SK-N-SH treated with all-trans-retinoic acid at 6 μM for 48 hours (cell line): ENCODE data around the gene AKAP9.

Experiments used
- ARNTL ChIP-seq: fragments of 450-650 bp; formaldehyde crosslinking; IDR thresholded peaks from 2 replicates; pipeline ENCODE4 v1.5.0; 2020; ENCODE audit warnings: low read depth, mild to moderate bottlenecking, moderate library complexity, borderline replicate concordance
- BACH2 ChIP-seq: fragments of 250-450 bp; sonication (Bioruptor Pico); IDR thresholded peaks from 2 replicates; pipeline ENCODE4 v1.9.0; 2021; ENCODE audit warnings: mild to moderate bottlenecking, borderline replicate concordance
- ISL1 ChIP-seq: fragments of 250-450 bp; sonication (Bioruptor Pico); IDR thresholded peaks from 2 replicates; pipeline ENCODE4 v2.1.2; 2022; ENCODE audit warnings: mild to moderate bottlenecking, moderate library complexity
- OSR1 ChIP-seq: fragments of 250-450 bp; sonication (Bioruptor Pico); IDR thresholded peaks from 2 replicates; pipeline ENCODE4 v1.8.0; 2022; ENCODE audit warnings: moderate library complexity, mild to moderate bottlenecking, inconsistent platforms
- PPARA ChIP-seq: fragments of 250-450 bp; sonication (Bioruptor Pico); IDR thresholded peaks from 2 replicates; pipeline ENCODE4 v1.5.0; 2020; ENCODE audit warnings: mild to moderate bottlenecking, borderline replicate concordance
- RARB ChIP-seq: fragments of 250-450 bp; sonication (Bioruptor Pico); IDR thresholded peaks from 2 replicates; pipeline ENCODE4 v1.8.0; 2021; ENCODE audit warnings: mild to moderate bottlenecking, moderate library complexity
- TCF4 ChIP-seq: fragments of 250-450 bp; sonication (Bioruptor Pico); IDR thresholded peaks from 2 replicates; pipeline ENCODE4 v1.8.0; 2021; ENCODE audit warnings: mild to moderate bottlenecking, moderate library complexity, borderline replicate concordance
- TOX ChIP-seq: fragments of 250-450 bp; sonication (Bioruptor Pico); IDR thresholded peaks from 2 replicates; pipeline ENCODE4 v1.8.0; 2021; ENCODE audit warnings: mild to moderate bottlenecking, moderate library complexity, borderline replicate concordance
- ZC3H10 ChIP-seq: fragments of 250-450 bp; sonication (Bioruptor Pico); IDR thresholded peaks from 2 replicates; pipeline ENCODE4 v1.5.1; 2021; ENCODE audit warnings: mild to moderate bottlenecking, moderate library complexity
- ZFP30 ChIP-seq: fragments of 450-650 bp; formaldehyde crosslinking; IDR thresholded peaks from 2 replicates; pipeline ENCODE4 v1.5.0; 2022; ENCODE audit warnings: mild to moderate bottlenecking, moderate library complexity
- TF ChIP-seq, protein P1 (sequence below): fragments of 250-450 bp; sonication (Bioruptor Pico); IDR thresholded peaks from 2 replicates; pipeline ENCODE4 v1.8.0; 2020; ENCODE audit warnings: mild to moderate bottlenecking, moderate library complexity, borderline replicate concordance
- TF ChIP-seq, protein P2 (sequence below): fragments of 250-450 bp; sonication (Bioruptor Pico); IDR thresholded peaks from 2 replicates; pipeline ENCODE4 v1.5.0; 2020; ENCODE audit warnings: mild to moderate bottlenecking, moderate library complexity
- TF ChIP-seq, protein P3 (sequence below): fragments of 250-450 bp; sonication (Bioruptor Pico); IDR thresholded peaks from 2 replicates; pipeline ENCODE4 v1.5.1; 2020; ENCODE audit warnings: low read depth, mild to moderate bottlenecking, moderate library complexity

DNA sequence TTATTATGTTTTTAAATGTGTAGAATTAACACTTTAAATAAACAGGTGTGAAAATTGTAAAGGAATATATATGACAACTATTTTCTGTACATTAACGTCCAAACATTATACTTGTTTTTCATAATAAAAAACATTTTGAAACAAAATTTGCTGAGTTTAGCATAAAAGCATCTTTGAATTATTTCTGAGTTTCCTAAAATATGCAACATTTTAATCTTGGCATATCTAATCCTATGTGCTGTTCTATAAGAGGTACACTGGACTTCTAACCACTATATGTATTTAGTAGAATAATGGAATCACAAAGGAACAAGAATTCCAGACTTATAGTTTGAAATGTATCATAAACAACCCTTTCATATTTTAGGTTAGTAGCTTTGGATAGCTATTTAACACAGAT, 16.6 kb downstream of the AKAP9 start:
- TF ChIP-seq ISL1 (CRISPR knock-in tag) = no peak
- TF ChIP-seq ARNTL (CRISPR knock-in tag) = no peak
- TF ChIP-seq, protein P1, sequence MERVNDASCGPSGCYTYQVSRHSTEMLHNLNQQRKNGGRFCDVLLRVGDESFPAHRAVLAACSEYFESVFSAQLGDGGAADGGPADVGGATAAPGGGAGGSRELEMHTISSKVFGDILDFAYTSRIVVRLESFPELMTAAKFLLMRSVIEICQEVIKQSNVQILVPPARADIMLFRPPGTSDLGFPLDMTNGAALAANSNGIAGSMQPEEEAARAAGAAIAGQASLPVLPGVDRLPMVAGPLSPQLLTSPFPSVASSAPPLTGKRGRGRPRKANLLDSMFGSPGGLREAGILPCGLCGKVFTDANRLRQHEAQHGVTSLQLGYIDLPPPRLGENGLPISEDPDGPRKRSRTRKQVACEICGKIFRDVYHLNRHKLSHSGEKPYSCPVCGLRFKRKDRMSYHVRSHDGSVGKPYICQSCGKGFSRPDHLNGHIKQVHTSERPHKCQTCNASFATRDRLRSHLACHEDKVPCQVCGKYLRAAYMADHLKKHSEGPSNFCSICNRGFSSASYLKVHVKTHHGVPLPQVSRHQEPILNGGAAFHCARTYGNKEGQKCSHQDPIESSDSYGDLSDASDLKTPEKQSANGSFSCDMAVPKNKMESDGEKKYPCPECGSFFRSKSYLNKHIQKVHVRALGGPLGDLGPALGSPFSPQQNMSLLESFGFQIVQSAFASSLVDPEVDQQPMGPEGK (CRISPR knock-in tag) = no peak
- no peak for TF ChIP-seq ZC3H10 (CRISPR knock-in tag)
- TF ChIP-seq PPARA (CRISPR knock-in tag) = no peak
- TF ChIP-seq, protein P2, sequence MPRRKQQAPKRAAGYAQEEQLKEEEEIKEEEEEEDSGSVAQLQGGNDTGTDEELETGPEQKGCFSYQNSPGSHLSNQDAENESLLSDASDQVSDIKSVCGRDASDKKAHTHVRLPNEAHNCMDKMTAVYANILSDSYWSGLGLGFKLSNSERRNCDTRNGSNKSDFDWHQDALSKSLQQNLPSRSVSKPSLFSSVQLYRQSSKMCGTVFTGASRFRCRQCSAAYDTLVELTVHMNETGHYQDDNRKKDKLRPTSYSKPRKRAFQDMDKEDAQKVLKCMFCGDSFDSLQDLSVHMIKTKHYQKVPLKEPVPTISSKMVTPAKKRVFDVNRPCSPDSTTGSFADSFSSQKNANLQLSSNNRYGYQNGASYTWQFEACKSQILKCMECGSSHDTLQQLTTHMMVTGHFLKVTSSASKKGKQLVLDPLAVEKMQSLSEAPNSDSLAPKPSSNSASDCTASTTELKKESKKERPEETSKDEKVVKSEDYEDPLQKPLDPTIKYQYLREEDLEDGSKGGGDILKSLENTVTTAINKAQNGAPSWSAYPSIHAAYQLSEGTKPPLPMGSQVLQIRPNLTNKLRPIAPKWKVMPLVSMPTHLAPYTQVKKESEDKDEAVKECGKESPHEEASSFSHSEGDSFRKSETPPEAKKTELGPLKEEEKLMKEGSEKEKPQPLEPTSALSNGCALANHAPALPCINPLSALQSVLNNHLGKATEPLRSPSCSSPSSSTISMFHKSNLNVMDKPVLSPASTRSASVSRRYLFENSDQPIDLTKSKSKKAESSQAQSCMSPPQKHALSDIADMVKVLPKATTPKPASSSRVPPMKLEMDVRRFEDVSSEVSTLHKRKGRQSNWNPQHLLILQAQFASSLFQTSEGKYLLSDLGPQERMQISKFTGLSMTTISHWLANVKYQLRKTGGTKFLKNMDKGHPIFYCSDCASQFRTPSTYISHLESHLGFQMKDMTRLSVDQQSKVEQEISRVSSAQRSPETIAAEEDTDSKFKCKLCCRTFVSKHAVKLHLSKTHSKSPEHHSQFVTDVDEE = no peak
- TF ChIP-seq, protein P3, sequence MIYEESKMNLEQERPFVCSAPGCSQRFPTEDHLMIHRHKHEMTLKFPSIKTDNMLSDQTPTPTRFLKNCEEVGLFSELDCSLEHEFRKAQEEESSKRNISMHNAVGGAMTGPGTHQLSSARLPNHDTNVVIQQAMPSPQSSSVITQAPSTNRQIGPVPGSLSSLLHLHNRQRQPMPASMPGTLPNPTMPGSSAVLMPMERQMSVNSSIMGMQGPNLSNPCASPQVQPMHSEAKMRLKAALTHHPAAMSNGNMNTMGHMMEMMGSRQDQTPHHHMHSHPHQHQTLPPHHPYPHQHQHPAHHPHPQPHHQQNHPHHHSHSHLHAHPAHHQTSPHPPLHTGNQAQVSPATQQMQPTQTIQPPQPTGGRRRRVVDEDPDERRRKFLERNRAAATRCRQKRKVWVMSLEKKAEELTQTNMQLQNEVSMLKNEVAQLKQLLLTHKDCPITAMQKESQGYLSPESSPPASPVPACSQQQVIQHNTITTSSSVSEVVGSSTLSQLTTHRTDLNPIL (CRISPR knock-in tag) = no peak
- TF ChIP-seq TOX (CRISPR knock-in tag) = no peak
- TF ChIP-seq TCF4 (CRISPR knock-in tag) = no peak
- TF ChIP-seq OSR1 (CRISPR knock-in tag) = no peak
- no peak for TF ChIP-seq RARB (CRISPR knock-in tag)
- TF ChIP-seq ZFP30 = no peak
- no peak for TF ChIP-seq BACH2 (CRISPR knock-in tag)
